DOHH2 (cell line): Measurements from ENCODE around the gene ASGR1.

ENCODE experiments used
- H3F3A ChIP-seq: fragments of 200-600 bp; sonication (generic), shearing (Covaris generic); 2 replicates; pipeline ENCODE4 v1.6.0; 2016; ENCODE audit warnings: antibody characterized with exemption, mild to moderate bottlenecking; ENCODE audit not compliant: control insufficient read depth, insufficient read depth
- H3K27ac ChIP-seq: fragments of 200-600 bp; sonication (generic); 2 replicates; pipeline ENCODE4 v1.5.1; 2014; ENCODE audit warnings: low read depth, mild to moderate bottlenecking, low read length, moderate library complexity
- H3K27me3 ChIP-seq: fragments of 200-600 bp; sonication (generic); 2 replicates; pipeline ENCODE4 v1.6.1; 2014; ENCODE audit warnings: mild to moderate bottlenecking, low read length, mixed read lengths; ENCODE audit not compliant: control insufficient read depth
- H3K36me3 ChIP-seq: fragments of 200-600 bp; sonication (generic); 2 replicates; pipeline ENCODE4 v1.6.1; 2014; ENCODE audit warnings: mild to moderate bottlenecking, low read length, moderate library complexity, mixed read lengths; ENCODE audit not compliant: control insufficient read depth
- H3K4me1 ChIP-seq: fragments of 200-600 bp; sonication (generic); 2 replicates; pipeline ENCODE4 v1.6.1; 2014; ENCODE audit warnings: mild to moderate bottlenecking, low read length, mixed read lengths; ENCODE audit not compliant: control insufficient read depth
- H3K4me2 ChIP-seq: fragments of 200-600 bp; sonication (generic); 2 replicates; pipeline ENCODE4 v1.6.0; 2014; ENCODE audit warnings: mild to moderate bottlenecking, low read length, moderate library complexity
- H3K4me3 ChIP-seq: fragments of 200-600 bp; sonication (generic); 2 replicates; pipeline ENCODE4 v1.5.1; 2014; ENCODE audit warnings: mild to moderate bottlenecking, low read length, mixed read lengths
- H3K79me2 ChIP-seq: fragments of 200-600 bp; sonication (generic); 2 replicates; pipeline ENCODE4 v1.6.1; 2014; ENCODE audit warnings: mild to moderate bottlenecking, low read length, mixed read lengths; ENCODE audit not compliant: control insufficient read depth
- H3K9me2 ChIP-seq: fragments of 200-600 bp; sonication (generic); replicated peaks from 2 replicates; pipeline ENCODE4 v1.6.1; 2014; ENCODE audit warnings: mild to moderate bottlenecking, low read length, mixed read lengths; ENCODE audit not compliant: control insufficient read depth
- H3K9me3 ChIP-seq: fragments of 200-600 bp; sonication (generic); 2 replicates; pipeline ENCODE4 v1.6.1; 2014; ENCODE audit warnings: antibody characterized with exemption, low read length, mixed read lengths; ENCODE audit not compliant: control insufficient read depth, insufficient read depth
- H4K20me1 ChIP-seq: fragments of 200-600 bp; sonication (generic); 2 replicates; pipeline ENCODE4 v1.6.0; 2014; ENCODE audit warnings: low read depth, mild to moderate bottlenecking, antibody characterized with exemption, low read length, moderate library complexity; ENCODE audit not compliant: control insufficient read depth, insufficient read depth
- CTCF ChIP-seq: fragments of 200-600 bp; sonication (generic); IDR thresholded peaks from one replicate; pipeline ENCODE4 v1.5.1; 2014; ENCODE audit warnings: antibody characterized with exemption, mild to moderate bottlenecking, low read depth, low read length; ENCODE audit not compliant: poor library complexity, severe bottlenecking
- EZH2phosphoT487 ChIP-seq: fragments of 200-600 bp; sonication (generic); IDR thresholded peaks from 2 replicates; pipeline ENCODE4 v1.6.1; 2017; ENCODE audit warnings: borderline replicate concordance, mild to moderate bottlenecking, antibody characterized with exemption, low read length, moderate library complexity, mixed read lengths

Gene ASGR1

GRCh38 chr17:7131423-7131791, 47.8 kb downstream of the ASGR1 start:
- H3K27ac ChIP-seq, result no peak overlapping the region
- no peaks in the 10 kb centered on the region for H3K9me2 ChIP-seq
- H3K4me2 ChIP-seq, result peak overlapping the region; percentile 34; the same call in 1 of the 2 replicates
- H3K79me2 ChIP-seq, result no peaks in the 10 kb centered on the region
- TF ChIP-seq CTCF (no peak), EZH2phosphoT487 (no peak)
- no peaks in the 10 kb centered on the region for H4K20me1 ChIP-seq
- H3K4me3 ChIP-seq, result no peak overlapping the region
- H3K4me1 ChIP-seq, result peaks cover 33% of the 10 kb centered on the region
- H3K36me3 ChIP-seq, result no peaks in the 10 kb centered on the region
- peaks cover 16% of the 10 kb centered on the region for H3K27me3 ChIP-seq
- peaks cover 6% of the 10 kb centered on the region; the same call in 1 of the 2 replicates for H3F3A ChIP-seq
- H3K9me3 ChIP-seq, result no peaks in the 10 kb centered on the region

DNA sequence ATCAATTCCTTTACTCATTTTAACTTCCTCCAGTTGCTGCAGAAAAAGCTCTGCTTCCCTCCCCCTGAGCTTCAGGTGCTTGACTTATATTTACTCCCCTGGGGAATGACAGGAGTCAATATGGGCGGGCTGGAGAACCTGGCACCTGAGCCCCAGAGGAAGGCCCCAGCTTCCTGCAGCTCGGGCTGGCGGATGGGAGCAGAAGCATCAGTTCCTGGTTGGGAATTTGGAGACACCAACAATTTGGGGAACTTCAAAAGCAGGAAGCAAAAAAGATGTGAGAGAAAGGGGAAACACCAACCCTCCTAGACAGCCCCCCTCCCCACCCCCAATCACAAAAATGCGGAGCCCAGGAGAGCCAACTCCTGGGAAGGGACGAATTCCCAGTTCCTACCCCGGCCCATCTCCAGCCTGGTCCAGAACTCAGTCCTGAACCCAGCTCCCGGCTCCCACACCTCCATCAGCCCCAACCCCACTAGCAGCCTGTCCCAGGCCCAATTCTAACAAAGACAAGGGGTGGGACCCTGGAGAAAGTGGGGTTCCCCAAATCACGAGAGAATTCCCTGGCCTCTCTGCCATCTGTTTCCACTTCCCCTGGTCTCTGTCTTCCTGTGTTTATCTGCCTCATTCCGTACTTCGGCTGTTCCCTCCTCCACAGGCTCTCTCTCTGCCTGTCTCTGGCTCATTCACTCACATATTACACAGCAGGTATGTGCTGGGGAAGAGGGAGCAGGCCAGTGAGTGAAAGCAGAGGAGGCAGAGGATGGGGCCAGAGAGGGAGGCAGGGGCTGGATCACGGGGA, 48.3 kb downstream of the ASGR1 start:
- no peaks in the 10 kb centered on the region for H3K36me3 ChIP-seq
- H3K27me3 ChIP-seq, result peaks cover 16% of the 10 kb centered on the region
- peaks cover 33% of the 10 kb centered on the region for H3K4me1 ChIP-seq
- no peaks in the 10 kb centered on the region for H4K20me1 ChIP-seq
- H3K27ac ChIP-seq, result no peak overlapping the region
- TF ChIP-seq CTCF, result no peak
- peak overlapping the region; percentile 34 for H3K4me2 ChIP-seq
- H3K9me3 ChIP-seq, result no peaks in the 10 kb centered on the region
- H3K9me2 ChIP-seq, result no peaks in the 10 kb centered on the region
- no peaks in the 10 kb centered on the region for H3K79me2 ChIP-seq
- H3K4me3 ChIP-seq, result no peak overlapping the region
- H3F3A ChIP-seq, result peaks cover 6% of the 10 kb centered on the region; the same call in 1 of the 2 replicates

- H4K20me1 ChIP-seq, result no peaks in the 10 kb centered on the region
- H3F3A ChIP-seq, result peaks cover 6% of the 10 kb centered on the region; the same call in 1 of the 2 replicates
- no peak overlapping the region for H3K4me2 ChIP-seq
- H3K27me3 ChIP-seq, result peaks cover 16% of the 10 kb centered on the region
- no peaks in the 10 kb centered on the region for H3K36me3 ChIP-seq
- H3K79me2 ChIP-seq, result no peaks in the 10 kb centered on the region
- H3K9me3 ChIP-seq, result no peaks in the 10 kb centered on the region
- no peak overlapping the region for H3K27ac ChIP-seq
- no peak for TF ChIP-seq EZH2phosphoT487
- no peak for TF ChIP-seq CTCF
- H3K9me2 ChIP-seq, result no peaks in the 10 kb centered on the region
- peaks cover 33% of the 10 kb centered on the region for H3K4me1 ChIP-seq
- H3K4me3 ChIP-seq, result no peak overlapping the region
These were observed 49.9 kb downstream of the ASGR1 start for GRCh38 chr17:7129311-7129710.
